Fibroblast of mammary gland (primary cell): Measurements from ENCODE around the gene ADGRF5.

ENCODE experiments used
- DNase-seq: peaks from one replicate; pipeline ENCODE4 v3.0.0-alpha.2; 2010; ENCODE audit warnings: low read depth
- H3K4me3 ChIP-seq: 2 replicates; pipeline ENCODE4 v1.5.1; 2011; ENCODE audit warnings: low read depth, mild to moderate bottlenecking, low read length, moderate library complexity; ENCODE audit not compliant: control insufficient read depth
- CTCF ChIP-seq: conservative IDR thresholded peaks from 2 replicates; pipeline ENCODE4 v1.5.1; 2011; ENCODE audit warnings: low read depth, low read length, inconsistent platforms; ENCODE audit not compliant: control insufficient read depth, insufficient read depth

ADGRF5 gene

DNA sequence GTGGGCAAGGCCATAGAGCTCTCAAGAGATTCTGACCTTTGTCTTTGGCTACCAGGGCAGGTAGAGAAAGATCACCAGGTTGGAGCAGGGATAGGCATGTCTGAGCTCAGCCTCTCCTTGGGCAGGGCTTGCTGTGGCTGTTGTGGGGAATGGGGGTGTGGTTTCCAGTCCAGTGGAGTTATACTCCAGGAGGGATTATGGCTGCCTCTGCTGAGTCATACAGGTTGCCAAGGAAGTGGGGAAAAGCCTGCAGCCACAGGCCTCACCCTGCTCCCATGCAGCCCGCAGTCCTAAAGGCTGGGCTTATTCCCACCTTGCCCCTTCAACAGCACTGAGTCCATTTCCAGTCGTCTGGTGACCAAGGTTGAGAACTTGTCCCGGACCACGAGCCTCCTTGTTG, 106.6 kb downstream of the ADGRF5 start:
- no peak for DNase-seq
- no peak overlapping the region for H3K4me3 ChIP-seq
- no peak for TF ChIP-seq CTCF

GRCh38 chr6:46808806-46809205, 112.9 kb downstream of the ADGRF5 start:
- TF ChIP-seq CTCF: no peak
- no peak for DNase-seq
- no peak overlapping the region for H3K4me3 ChIP-seq
